ENCODE measurements around the gene CCDC187.
"Not testable (repeated sequence)": the region's sequence is repeated elsewhere in the genome, so short reads cannot be mapped to it uniquely, and the experiment has no call there.

Gene CCDC187

DNA sequence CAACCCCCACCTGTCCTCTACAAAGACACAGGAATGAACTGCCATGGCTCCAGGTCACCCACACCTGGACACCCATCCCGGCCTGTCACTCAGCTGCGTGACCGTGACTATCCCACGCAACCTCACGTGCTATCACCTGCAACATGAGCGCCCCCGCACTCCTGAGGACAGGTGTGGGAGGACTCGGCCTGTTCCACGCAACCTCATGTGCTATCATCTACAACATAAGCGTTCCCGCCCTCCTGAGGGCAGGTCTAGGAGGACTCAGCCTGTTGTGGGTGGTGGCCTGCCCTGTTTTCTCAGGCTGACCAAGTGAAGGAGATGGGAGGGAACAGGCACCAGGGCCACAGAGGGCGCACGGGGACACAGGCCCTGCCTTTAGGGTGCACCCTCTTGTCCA is 62.4 kb downstream of the CCDC187 start:
- H3K4me3 ChIP-seq (ENCODE audit: low read depth, low read length): no peak overlapping the region
- no peak for DNase-seq (ENCODE audit: low read depth)
- TF ChIP-seq, protein P1, sequence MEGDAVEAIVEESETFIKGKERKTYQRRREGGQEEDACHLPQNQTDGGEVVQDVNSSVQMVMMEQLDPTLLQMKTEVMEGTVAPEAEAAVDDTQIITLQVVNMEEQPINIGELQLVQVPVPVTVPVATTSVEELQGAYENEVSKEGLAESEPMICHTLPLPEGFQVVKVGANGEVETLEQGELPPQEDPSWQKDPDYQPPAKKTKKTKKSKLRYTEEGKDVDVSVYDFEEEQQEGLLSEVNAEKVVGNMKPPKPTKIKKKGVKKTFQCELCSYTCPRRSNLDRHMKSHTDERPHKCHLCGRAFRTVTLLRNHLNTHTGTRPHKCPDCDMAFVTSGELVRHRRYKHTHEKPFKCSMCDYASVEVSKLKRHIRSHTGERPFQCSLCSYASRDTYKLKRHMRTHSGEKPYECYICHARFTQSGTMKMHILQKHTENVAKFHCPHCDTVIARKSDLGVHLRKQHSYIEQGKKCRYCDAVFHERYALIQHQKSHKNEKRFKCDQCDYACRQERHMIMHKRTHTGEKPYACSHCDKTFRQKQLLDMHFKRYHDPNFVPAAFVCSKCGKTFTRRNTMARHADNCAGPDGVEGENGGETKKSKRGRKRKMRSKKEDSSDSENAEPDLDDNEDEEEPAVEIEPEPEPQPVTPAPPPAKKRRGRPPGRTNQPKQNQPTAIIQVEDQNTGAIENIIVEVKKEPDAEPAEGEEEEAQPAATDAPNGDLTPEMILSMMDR (IDR thresholded peaks at IDR 0.05; ENCODE audit: low read depth, low read length, missing control alignments): no peak

DNA sequence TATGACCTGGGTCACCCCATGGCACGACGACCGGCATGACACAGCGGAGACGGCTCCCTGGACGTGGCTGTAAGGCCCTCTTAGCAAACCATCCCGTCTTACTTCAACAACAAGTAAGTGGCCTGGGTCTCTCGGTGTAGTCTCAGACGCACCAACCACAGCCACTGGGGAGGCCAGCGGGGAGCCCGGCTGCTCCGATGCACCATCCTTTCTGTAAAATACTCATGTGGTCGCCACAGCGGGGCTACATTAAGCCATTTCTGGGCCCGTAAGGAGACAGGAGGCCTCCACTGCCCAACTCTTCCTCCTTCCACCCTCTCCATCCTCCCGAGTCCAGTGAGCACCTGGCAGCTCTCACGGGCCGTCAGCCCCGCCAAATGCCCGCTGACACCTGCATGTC is 63.0 kb downstream of the CCDC187 start:
- no peak overlapping the region for H3K4me3 ChIP-seq (ENCODE audit: low read depth, low read length)
- TF ChIP-seq, protein P1 (IDR thresholded peaks at IDR 0.05; ENCODE audit: low read depth, low read length, missing control alignments): no peak
- no peak for DNase-seq (ENCODE audit: low read depth)

DNA sequence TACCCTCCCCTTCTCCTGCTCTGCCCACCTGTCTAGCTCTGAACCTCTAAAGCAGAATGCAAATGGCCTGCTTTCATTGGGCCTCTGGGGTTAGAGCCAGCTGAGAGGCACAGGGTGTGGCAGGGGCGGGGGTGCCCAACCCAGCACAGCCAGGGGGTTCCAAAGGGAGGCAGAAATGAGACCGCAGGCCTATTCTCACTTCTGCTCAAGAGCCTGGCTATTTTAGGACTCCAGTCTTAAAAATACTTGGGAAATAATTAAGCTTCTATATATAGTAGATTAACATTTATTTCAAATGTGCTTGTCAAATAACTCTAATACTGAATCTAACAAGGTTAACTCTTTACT is 63.9 kb downstream of the CCDC187 start:
- H3K4me3 ChIP-seq (ENCODE audit: low read depth, low read length): no peak overlapping the region
- TF ChIP-seq, protein P1 (IDR thresholded peaks at IDR 0.05; ENCODE audit: low read depth, low read length, missing control alignments): no peak
- no peak for DNase-seq (ENCODE audit: low read depth)

DNA sequence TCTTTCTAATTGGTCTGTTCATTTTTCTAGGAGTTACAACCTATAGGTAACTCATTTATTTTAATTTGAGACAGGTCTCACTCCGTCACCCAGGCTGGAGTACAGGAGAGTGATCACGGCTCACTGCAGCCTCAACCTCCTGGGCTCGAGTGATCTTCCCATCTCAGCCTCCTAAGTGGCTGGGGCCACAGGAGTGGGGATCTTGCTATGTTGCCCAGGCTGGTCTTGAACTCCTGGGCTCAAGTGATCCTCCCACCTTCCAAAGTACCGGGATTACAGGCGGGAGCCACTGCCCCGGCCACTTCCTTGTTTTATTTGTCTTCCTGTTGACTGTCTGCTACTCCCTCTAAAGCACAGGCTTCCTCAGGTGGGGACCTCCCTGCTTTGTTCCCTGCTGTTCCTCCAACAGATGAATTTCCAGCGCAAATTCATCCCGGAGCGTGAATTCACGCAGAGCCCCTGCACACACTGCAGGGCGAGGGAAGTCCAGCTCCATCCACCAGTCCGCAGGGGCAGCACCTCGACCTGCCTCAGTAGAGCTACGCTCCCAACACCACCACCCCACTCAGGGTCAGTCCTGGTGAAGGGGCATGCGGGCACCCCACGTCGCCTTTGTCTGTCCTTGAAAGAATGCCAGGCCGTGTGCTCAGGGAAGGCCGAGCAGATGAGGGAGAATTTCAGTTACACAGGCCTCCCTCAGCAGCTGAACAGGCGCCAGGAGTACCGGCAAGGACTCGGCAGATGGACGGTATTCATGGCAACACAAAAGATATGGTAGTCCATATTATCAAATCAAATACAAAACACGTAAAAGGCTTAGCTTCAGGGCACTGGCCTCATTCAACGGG is 64.5 kb downstream of the CCDC187 start:
- H3K4me3 ChIP-seq (ENCODE audit: low read depth, low read length): no peak overlapping the region
- DNase-seq (ENCODE audit: low read depth): no peak
- TF ChIP-seq, protein P1 (IDR thresholded peaks at IDR 0.05; ENCODE audit: low read depth, low read length, missing control alignments): no peak

DNA sequence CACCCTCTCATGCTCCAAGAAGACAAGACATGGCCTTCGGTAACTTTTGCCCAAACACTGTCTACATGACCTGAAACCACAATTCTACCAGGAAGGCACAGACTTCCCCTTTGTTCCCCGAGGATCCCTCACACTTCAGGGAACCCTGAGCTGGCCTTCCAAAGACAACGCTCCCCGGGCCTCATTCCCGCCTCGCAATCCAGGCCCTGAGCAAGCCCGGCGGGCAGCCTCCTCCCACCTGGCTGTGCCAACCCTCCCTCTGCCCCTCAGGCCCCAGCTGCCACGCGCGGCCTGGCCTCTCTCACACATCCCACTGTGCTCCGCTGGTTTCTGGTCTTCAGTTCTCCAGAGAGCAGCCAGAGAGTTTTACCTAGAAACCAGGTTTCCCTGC is 65.6 kb downstream of the CCDC187 start:
- TF ChIP-seq, protein P1 (IDR thresholded peaks at IDR 0.05; ENCODE audit: low read depth, low read length, missing control alignments): no peak
- no peak for DNase-seq (ENCODE audit: low read depth)

DNA sequence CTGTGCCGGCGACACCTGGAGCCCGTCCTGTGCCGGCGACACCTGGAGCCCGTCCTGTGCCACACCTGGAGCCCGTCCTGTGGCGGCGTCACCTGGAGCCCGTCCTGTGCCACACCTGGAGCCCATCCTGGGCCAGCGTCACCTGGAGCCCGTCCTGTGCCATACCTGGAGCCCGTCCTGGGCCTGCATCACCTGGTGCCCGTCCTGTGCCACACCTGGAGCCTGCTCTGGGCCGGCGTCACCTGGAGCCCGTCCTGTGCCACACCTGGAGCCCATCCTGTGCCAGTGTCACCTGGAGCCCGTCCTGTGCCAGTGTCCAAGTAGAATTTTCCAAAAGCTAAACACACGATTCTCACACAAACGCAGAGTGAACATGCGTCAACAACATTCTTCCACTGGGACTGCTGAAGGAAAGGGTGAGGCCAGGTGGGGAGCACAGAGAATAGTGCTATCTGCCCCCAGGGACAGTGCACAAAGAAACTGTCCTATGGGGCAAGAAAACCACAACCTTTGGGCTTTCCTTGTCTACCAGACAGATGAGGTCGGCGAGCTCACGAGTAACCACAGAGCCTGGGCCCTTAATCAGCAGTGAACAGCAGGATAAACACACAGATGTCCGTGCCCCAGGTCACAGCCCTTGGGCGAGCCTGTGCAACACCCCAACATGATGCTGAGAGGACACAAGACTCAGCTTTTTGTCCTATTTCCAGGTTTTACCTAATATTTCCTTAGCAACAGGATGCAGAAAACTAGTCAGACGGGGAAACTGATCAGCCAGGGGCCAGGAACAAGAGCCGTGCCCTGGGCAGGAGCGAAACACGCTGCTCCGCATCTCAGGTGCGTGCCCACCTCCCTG is 66.2 kb downstream of the CCDC187 start:
- no peak overlapping the region for H3K4me3 ChIP-seq (ENCODE audit: low read depth, low read length)
- DNase-seq (ENCODE audit: low read depth): no peak
- TF ChIP-seq, protein P1 (IDR thresholded peaks at IDR 0.05; ENCODE audit: low read depth, low read length, missing control alignments): no peak

More for the DNA sequence above, 65.6 kb downstream of the CCDC187 start:
- no peak overlapping the region for H3K4me3 ChIP-seq (ENCODE audit: low read depth, low read length)

DNA sequence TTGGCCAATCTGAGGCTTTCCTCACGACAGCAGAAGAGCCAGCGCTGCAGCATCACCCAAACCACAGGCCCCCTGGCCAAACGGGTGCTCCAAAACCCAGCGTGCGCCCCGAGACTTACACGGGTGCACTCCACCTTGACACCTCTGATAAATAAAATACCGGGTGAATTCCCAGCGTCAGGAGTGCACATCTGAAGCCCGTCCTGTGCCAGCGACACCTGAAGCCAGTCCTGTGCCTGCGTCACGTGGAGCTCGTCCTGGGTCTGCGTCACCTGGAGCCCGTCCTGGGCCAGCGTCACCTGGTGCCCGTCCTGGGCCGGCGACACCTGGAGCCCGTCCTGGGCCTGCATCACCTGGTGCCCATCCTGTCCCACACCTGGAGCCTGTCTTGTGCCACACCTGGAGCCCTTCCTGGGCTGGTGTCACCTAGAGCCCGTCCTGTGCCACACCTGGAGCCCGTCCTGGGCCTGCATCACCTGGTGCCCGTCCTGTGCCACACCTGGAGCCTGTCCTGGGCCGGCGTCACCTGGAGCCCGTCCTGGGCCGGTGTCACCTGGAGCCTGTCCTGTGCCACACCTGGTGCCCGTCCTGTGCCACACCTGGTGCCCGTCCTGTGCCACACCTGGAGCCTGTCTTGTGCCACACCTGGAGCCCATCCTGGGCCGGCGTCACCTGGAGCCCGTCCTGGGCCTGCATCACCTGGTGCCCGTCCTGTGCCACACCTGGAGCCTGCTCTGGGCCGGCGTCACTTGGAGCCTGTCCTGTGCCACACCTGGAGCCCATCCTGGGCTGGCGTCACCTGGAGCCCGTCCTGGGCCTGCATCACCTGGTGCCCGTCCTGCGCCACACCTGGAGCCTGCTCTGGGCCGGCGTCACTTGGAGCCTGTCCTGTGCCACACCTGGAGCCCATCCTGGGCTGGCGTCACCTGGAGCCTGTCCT is 67.2 kb downstream of the CCDC187 start:
- DNase-seq (ENCODE audit: low read depth); H3K4me3 ChIP-seq (ENCODE audit: low read depth, low read length): not testable (repeated sequence)

All from GM12864 (cell line).